ENCODE measurements around the gene BIRC5.

The BIRC5 gene

GRCh38 chr17:78238823-78239488 lies 24.9 kb downstream of the BIRC5 start:
- no peak for DNase-seq (ENCODE audit: extremely low read depth, low read depth)
- TF ChIP-seq CTCF (IDR thresholded peaks at IDR 0.05; ENCODE audit: low read depth, low read length), result no peak

- TF ChIP-seq CTCF (IDR thresholded peaks at IDR 0.05; ENCODE audit: low read depth, low read length), result no peak
Observed at GRCh38 chr17:78239489-78239931, 25.5 kb downstream of the BIRC5 start.

GRCh38 chr17:78240012-78240655 lies 26.1 kb downstream of the BIRC5 start:
- no peak for DNase-seq (ENCODE audit: extremely low read depth, low read depth)
- no peak for TF ChIP-seq CTCF (IDR thresholded peaks at IDR 0.05; ENCODE audit: low read depth, low read length)

More at GRCh38 chr17:78239489-78239931, 25.5 kb downstream of the BIRC5 start:
- DNase-seq (ENCODE audit: extremely low read depth, low read depth), result no peak

- no peak for DNase-seq (ENCODE audit: extremely low read depth, low read depth)
- no peak for TF ChIP-seq CTCF (IDR thresholded peaks at IDR 0.05; ENCODE audit: low read depth, low read length)
Observed at GRCh38 chr17:78240839-78241238, 26.8 kb downstream of the BIRC5 start.

GRCh38 chr17:78241277-78242023 lies 27.4 kb downstream of the BIRC5 start:
- no peak for DNase-seq (ENCODE audit: extremely low read depth, low read depth)
- no peak for TF ChIP-seq CTCF (IDR thresholded peaks at IDR 0.05; ENCODE audit: low read depth, low read length)

- DNase-seq (ENCODE audit: extremely low read depth, low read depth), result no peak
- no peak for TF ChIP-seq CTCF (IDR thresholded peaks at IDR 0.05; ENCODE audit: low read depth, low read length)
Observed at GRCh38 chr17:78242024-78242742, 28.1 kb downstream of the BIRC5 start.

Measured in AG09319 (cell line).